ENCODE results near the gene NSUN7.
A peak's percentile ranks its signal among the peaks of the same experiment; 100 is the strongest.

Gene NSUN7

GRCh38 chr4:40728333-40728732 lies 21.4 kb upstream of the NSUN7 start:
- H3K27ac Mint-ChIP-seq = no peak overlapping the region
- H3K4me1 Mint-ChIP-seq (ENCODE audit: low read depth) = peaks cover 30% of the 10 kb centered on the region
- peaks cover 4% of the 10 kb centered on the region for H3K36me3 Mint-ChIP-seq (ENCODE audit: low read depth)
- no peaks in the 10 kb centered on the region for H3K27me3 Mint-ChIP-seq (ENCODE audit: low read depth)
- no peaks in the 10 kb centered on the region for H3K9me3 Mint-ChIP-seq
- no peak overlapping the region for H3K4me3 Mint-ChIP-seq

- Mint-ChIP-seq H3K4me3 (no peak overlapping the region), H3K9me3 (no peaks in the 10 kb centered on the region), H3K27ac (no peak overlapping the region), H3K4me1 (ENCODE audit: low read depth) (peaks cover 32% of the 10 kb centered on the region), H3K36me3 (ENCODE audit: low read depth) (peaks cover 4% of the 10 kb centered on the region), H3K27me3 (ENCODE audit: low read depth) (peaks cover under 1% of the 10 kb centered on the region)
Measured at GRCh38 chr4:40729555-40729954, 20.2 kb upstream of the NSUN7 start.

- Mint-ChIP-seq H3K27me3 (ENCODE audit: low read depth) (peaks cover 6% of the 10 kb centered on the region), H3K36me3 (ENCODE audit: low read depth) (peaks cover 2% of the 10 kb centered on the region), H3K4me1 (ENCODE audit: low read depth) (peaks cover 35% of the 10 kb centered on the region), H3K27ac (no peak overlapping the region), H3K9me3 (no peaks in the 10 kb centered on the region), H3K4me3 (no peak overlapping the region)
Measured at GRCh38 chr4:40730091-40730679, 19.6 kb upstream of the NSUN7 start.

DNA sequence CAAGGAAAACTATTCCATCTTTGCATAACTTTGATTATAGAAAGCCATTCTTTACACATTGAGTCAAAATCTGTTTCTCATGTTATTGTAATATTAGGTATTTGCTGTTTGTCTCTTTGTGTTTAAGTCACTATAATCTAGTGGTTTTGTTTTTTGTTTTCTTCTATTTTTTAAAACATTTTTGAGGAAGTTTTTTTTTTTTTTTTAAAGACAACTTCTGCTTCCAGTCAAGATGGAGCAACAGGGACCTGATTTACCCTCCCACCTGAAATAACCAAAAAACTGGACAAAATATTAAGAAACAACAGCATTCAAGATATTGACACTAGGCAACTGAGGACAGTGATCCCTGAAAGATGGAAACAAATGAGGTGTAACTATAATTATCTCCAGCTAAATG lies 18.4 kb upstream of the NSUN7 start:
- Mint-ChIP-seq H3K4me3 (peak overlapping the region; percentile 0), H3K9me3 (no peaks in the 10 kb centered on the region), H3K27ac (peak overlapping the region; percentile 71), H3K4me1 (ENCODE audit: low read depth) (peaks cover 36% of the 10 kb centered on the region), H3K36me3 (ENCODE audit: low read depth) (peaks cover 2% of the 10 kb centered on the region), H3K27me3 (ENCODE audit: low read depth) (peaks cover 7% of the 10 kb centered on the region)

- Mint-ChIP-seq H3K27me3 (ENCODE audit: low read depth) (peaks cover 7% of the 10 kb centered on the region), H3K9me3 (no peaks in the 10 kb centered on the region), H3K36me3 (ENCODE audit: low read depth) (peaks cover 2% of the 10 kb centered on the region), H3K4me1 (ENCODE audit: low read depth) (peaks cover 36% of the 10 kb centered on the region), H3K27ac (peak overlapping the region; percentile 71), H3K4me3 (peak overlapping the region; percentile 0)
Measured at GRCh38 chr4:40731792-40732245, 17.9 kb upstream of the NSUN7 start.

GRCh38 chr4:40733752-40734151 lies 16.0 kb upstream of the NSUN7 start:
- H3K4me3 Mint-ChIP-seq = no peak overlapping the region
- peaks cover 38% of the 10 kb centered on the region for H3K4me1 Mint-ChIP-seq (ENCODE audit: low read depth)
- H3K9me3 Mint-ChIP-seq = no peaks in the 10 kb centered on the region
- H3K27ac Mint-ChIP-seq = peak overlapping the region; percentile 26
- peaks cover 10% of the 10 kb centered on the region for H3K27me3 Mint-ChIP-seq (ENCODE audit: low read depth)
- no peaks in the 10 kb centered on the region for H3K36me3 Mint-ChIP-seq (ENCODE audit: low read depth)

DNA sequence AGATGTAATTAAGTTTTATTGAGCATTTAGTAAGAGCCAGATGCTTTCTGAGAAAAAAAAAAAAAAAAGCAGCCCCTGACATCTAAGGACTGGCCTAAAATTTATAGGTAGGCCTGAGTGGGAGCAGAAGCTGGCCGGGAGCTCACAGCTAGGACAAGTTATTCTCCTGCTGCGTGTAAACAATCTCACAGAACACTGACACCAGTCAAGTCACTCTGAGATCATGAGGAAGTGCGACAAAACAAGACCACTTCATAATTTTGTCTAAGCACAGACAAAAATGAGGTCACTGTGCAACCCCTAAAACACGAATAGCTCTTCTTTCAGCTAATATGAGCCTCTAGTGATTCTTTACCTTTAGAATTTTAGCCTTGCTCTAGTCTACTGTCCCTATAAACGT lies 15.3 kb upstream of the NSUN7 start:
- Mint-ChIP-seq H3K4me1 (ENCODE audit: low read depth) (peaks cover 38% of the 10 kb centered on the region), H3K27ac (no peak overlapping the region)

GRCh38 chr4:40736910-40737309 lies 12.8 kb upstream of the NSUN7 start:
- H3K4me3 Mint-ChIP-seq = no peak overlapping the region
- peaks cover 28% of the 10 kb centered on the region for H3K4me1 Mint-ChIP-seq (ENCODE audit: low read depth)
- no peak overlapping the region for H3K27ac Mint-ChIP-seq

More for the DNA sequence above, 15.3 kb upstream of the NSUN7 start:
- H3K4me3 Mint-ChIP-seq = no peak overlapping the region
- H3K9me3 Mint-ChIP-seq = no peaks in the 10 kb centered on the region
- peaks cover 10% of the 10 kb centered on the region for H3K27me3 Mint-ChIP-seq (ENCODE audit: low read depth)
- no peaks in the 10 kb centered on the region for H3K36me3 Mint-ChIP-seq (ENCODE audit: low read depth)

DNA sequence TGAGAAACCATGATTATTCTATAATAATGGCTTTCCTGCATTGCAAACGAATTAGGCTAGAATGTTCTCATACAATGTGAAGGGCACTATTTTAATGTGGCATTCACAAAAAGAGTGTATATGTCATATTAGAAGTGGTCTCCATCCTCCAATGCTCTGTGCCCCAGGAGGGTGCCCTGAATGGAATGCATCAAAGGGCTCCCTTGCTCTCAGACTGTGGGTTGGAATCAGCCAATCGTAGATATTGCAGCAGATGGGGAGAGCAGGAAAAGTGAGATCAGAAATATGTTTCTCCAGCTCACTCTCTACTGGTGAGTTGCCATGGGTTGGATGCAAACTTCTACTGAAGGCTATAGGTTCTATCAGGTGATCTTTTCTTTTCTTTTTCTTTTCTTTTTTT lies 11.9 kb upstream of the NSUN7 start:
- Mint-ChIP-seq H3K9me3 (no peaks in the 10 kb centered on the region), H3K36me3 (ENCODE audit: low read depth) (no peaks in the 10 kb centered on the region), H3K4me3 (no peak overlapping the region), H3K27me3 (ENCODE audit: low read depth) (peaks cover 18% of the 10 kb centered on the region), H3K4me1 (ENCODE audit: low read depth) (peaks cover 20% of the 10 kb centered on the region), H3K27ac (no peak overlapping the region)

More at GRCh38 chr4:40736910-40737309, 12.8 kb upstream of the NSUN7 start:
- Mint-ChIP-seq H3K9me3 (no peaks in the 10 kb centered on the region), H3K27me3 (ENCODE audit: low read depth) (peaks cover 15% of the 10 kb centered on the region), H3K36me3 (ENCODE audit: low read depth) (no peaks in the 10 kb centered on the region)

DNA sequence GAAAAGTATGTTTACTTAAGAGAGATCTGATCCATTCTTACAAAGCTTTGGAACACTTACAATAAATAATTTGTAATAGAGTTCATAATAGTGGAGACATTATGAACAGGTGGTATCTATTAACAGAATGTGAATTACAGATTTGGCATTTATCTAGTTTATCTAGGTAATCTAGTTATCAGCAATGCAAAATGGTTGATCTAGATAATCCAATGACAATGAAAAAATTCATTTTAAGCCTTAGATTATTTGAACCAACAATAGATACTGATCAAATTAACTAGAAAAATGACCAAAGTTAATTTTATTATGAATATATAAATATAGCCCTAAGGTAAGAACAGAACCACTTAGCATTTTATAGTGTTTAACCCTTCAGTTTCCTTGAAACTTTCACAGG lies 10.4 kb upstream of the NSUN7 start:
- H3K4me1 Mint-ChIP-seq (ENCODE audit: low read depth) = peaks cover 9% of the 10 kb centered on the region
- peaks cover 18% of the 10 kb centered on the region for H3K27me3 Mint-ChIP-seq (ENCODE audit: low read depth)
- H3K27ac Mint-ChIP-seq = no peak overlapping the region
- H3K36me3 Mint-ChIP-seq (ENCODE audit: low read depth) = no peaks in the 10 kb centered on the region
- no peak overlapping the region for H3K4me3 Mint-ChIP-seq
- H3K9me3 Mint-ChIP-seq = no peaks in the 10 kb centered on the region

DNA sequence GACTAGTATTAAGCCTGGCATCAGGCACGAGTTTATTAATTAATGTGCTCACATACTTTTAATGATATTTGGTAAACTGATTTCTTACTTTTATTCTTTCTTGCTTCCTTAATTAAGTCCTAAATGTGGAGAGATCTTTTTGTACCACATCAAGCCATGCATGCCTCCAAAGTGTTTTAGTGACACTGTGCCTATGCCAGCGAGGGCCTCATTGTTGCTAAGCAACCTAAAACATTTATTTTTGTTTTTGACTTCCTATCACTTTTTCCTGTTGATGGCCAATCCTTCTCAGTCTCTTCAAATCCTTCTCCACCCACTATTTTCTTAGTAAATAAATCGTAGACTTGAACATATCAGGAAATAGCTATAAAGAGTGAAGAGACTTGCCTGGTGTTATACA lies 5.5 kb upstream of the NSUN7 start:
- Mint-ChIP-seq H3K9me3 (no peaks in the 10 kb centered on the region), H3K27me3 (ENCODE audit: low read depth) (peaks cover 33% of the 10 kb centered on the region)

GRCh38 chr4:40745285-40745984 lies 4.3 kb upstream of the NSUN7 start:
- H3K4me3 Mint-ChIP-seq = no peak overlapping the region
- H3K4me1 Mint-ChIP-seq (ENCODE audit: low read depth) = peaks cover 4% of the 10 kb centered on the region
- H3K27ac Mint-ChIP-seq = no peak overlapping the region
- peaks cover 39% of the 10 kb centered on the region for H3K27me3 Mint-ChIP-seq (ENCODE audit: low read depth)
- H3K9me3 Mint-ChIP-seq = no peaks in the 10 kb centered on the region
- H3K36me3 Mint-ChIP-seq (ENCODE audit: low read depth) = no peaks in the 10 kb centered on the region

More for the DNA sequence above, 5.5 kb upstream of the NSUN7 start:
- Mint-ChIP-seq H3K27ac (no peak overlapping the region), H3K4me1 (ENCODE audit: low read depth) (peaks cover 1% of the 10 kb centered on the region), H3K4me3 (no peak overlapping the region), H3K36me3 (ENCODE audit: low read depth) (no peaks in the 10 kb centered on the region)

- Mint-ChIP-seq H3K9me3 (no peaks in the 10 kb centered on the region), H3K27me3 (ENCODE audit: low read depth) (peaks cover 47% of the 10 kb centered on the region), H3K4me1 (ENCODE audit: low read depth) (peaks cover 10% of the 10 kb centered on the region), H3K4me3 (no peak overlapping the region), H3K36me3 (ENCODE audit: low read depth) (no peaks in the 10 kb centered on the region), H3K27ac (no peak overlapping the region)
Measured at GRCh38 chr4:40747207-40747835, 2.4 kb upstream of the NSUN7 start.

GRCh38 chr4:40750461-40751258 lies 905 bp downstream of the NSUN7 start:
- Mint-ChIP-seq H3K27me3 (ENCODE audit: low read depth) (peaks cover 61% of the 10 kb centered on the region), H3K4me3 (peak overlapping the region; percentile 64), H3K36me3 (ENCODE audit: low read depth) (no peaks in the 10 kb centered on the region), H3K9me3 (peaks cover 3% of the 10 kb centered on the region), H3K27ac (no peak overlapping the region), H3K4me1 (ENCODE audit: low read depth) (peaks cover 8% of the 10 kb centered on the region)
